ENCODE data around the gene MYBPC3.

Gene MYBPC3

DNA sequence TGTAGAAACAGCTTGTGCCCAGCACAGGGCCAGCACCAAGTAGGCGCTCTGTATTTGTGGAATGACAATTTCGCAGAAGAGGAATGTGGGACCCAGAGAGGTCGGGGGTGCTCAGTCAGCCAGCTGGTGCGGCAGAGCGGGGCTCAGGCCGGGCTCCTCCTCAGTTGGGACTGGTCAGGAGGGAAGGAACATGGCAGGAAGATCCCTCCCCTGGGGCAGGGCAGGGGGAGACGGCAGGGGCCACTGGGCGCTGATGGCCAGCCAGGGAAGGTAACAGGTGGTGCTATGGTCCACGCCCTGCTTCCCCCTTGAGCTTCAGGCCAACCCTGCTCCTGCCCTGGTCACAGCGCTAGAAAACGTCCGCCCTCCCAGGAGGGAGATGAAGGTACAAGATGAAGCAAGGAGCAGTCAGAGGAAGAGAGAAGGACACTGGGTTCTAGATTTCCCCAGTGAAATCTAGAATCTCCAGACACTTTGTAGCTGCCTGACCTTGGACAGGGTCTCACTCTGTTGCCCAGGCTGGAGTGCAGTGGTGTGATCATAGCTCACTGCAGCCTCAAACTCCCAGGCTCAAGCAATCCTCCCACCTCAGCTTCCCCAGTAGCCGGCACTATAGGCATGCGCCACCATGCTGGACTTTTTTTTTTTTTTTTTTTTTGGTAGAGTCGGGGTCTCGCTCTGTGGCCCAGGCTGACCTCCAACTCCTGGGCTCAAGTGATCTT, 39.4 kb upstream of the MYBPC3 start:
- DNase-seq (ENCODE audit: low read depth in 2 of 2), result no peak
- H3K4me3 ChIP-seq (replicated peaks in 1 of 2; ENCODE audit: low read depth in 2 of 2, low read length in 2 of 2), result no peak overlapping the region
- TF ChIP-seq, protein P1, sequence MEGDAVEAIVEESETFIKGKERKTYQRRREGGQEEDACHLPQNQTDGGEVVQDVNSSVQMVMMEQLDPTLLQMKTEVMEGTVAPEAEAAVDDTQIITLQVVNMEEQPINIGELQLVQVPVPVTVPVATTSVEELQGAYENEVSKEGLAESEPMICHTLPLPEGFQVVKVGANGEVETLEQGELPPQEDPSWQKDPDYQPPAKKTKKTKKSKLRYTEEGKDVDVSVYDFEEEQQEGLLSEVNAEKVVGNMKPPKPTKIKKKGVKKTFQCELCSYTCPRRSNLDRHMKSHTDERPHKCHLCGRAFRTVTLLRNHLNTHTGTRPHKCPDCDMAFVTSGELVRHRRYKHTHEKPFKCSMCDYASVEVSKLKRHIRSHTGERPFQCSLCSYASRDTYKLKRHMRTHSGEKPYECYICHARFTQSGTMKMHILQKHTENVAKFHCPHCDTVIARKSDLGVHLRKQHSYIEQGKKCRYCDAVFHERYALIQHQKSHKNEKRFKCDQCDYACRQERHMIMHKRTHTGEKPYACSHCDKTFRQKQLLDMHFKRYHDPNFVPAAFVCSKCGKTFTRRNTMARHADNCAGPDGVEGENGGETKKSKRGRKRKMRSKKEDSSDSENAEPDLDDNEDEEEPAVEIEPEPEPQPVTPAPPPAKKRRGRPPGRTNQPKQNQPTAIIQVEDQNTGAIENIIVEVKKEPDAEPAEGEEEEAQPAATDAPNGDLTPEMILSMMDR (IDR thresholded peaks at IDR 0.05; ENCODE audit: low read depth, low read length), result no peak

DNA sequence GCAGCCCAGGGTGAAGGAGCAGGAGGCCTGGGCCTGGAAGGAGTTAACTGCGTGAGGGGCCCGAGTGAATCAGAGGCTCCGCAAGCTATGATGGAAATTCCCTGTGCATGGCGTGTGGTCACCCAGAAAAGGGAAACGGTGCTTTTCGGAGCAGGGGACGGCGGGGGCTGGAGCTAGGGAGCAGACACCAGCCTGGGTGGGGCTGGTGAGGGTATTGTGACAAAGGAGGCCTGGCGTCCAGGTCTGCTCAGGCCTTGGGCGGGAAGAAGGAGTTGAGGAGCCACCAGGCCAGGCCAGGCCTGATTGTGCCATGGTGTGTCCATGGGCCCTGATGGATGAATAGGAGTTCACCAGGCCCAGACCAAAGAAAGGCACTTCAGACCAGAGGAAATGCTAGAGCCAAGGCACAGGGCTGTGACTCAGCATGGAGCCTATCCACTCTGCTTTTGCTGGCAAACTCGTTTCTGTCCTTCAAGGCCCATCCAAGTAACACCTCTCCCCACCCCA, 38.6 kb upstream of the MYBPC3 start:
- TF ChIP-seq, protein P1 (IDR thresholded peaks at IDR 0.05; ENCODE audit: low read depth, low read length), result no peak
- DNase-seq (ENCODE audit: low read depth in 2 of 2), result no peak
- no peak overlapping the region for H3K4me3 ChIP-seq (replicated peaks in 1 of 2; ENCODE audit: low read depth in 2 of 2, low read length in 2 of 2)

DNA sequence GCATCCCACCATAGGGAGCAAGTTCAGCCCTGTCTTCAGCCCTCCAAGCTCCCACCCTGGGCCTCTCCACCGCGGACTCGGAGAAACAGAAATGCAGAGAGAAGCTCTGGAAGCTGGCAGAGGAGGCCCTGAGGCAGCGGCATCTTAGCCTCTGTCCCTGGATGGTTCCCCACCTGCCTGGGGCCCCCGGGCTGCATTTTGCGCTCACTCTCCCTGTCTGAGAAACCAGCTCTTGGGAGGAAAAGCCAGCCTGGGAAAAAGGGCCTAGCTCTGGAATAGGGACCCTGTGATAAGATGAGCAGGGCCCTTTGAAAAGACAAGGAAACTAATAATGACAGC, 37.9 kb upstream of the MYBPC3 start:
- no peak overlapping the region for H3K4me3 ChIP-seq (replicated peaks in 1 of 2; ENCODE audit: low read depth in 2 of 2, low read length in 2 of 2)
- TF ChIP-seq, protein P1 (IDR thresholded peaks at IDR 0.05; ENCODE audit: low read depth, low read length), result no peak

DNA sequence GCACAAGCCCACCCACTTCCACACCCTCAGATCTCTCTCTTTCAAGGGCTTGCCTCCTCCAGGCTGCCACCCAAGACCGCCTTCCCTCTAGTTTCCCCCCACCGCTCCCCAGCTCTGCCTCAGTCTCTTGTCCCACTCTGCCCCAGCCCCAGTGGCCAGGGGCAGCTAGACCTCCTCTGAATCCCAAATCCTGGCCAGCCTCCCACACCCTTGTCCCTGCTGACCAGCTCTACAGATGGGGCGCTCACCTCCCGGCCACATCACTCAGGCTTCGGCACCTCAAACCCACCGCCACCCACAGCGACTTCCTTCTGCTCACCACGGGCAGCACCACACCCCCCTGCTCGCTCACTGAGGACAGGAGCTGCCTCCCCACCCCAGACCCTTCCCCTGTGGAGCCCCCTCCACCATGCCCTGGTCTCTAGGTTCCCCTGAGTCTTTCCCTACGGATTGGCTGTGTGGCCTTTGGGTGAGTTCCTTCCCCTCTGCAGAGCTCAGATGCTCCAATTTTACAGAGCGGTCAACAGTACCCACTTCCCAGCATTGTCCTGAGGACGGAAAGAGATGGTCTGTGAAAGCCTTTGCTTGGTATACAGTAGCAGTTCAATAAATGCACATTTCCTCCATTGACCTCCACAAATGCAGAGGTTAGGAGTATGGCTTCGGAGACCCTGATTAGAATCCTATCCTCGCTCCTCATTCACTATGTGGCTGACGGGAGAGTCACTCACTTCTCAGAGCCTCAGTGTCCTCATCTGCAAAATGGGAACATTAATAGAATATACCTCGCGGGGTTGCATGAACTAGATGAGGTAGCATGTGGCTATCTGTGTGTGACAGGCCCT, 37.3 kb upstream of the MYBPC3 start:
- no peak for DNase-seq (ENCODE audit: low read depth in 2 of 2)
- H3K4me3 ChIP-seq (replicated peaks in 1 of 2; ENCODE audit: low read depth in 2 of 2, low read length in 2 of 2), result no peak overlapping the region
- TF ChIP-seq, protein P1 (IDR thresholded peaks at IDR 0.05; ENCODE audit: low read depth, low read length), result no peak

More for the DNA sequence above, 37.9 kb upstream of the MYBPC3 start:
- DNase-seq (ENCODE audit: low read depth in 2 of 2), result no peak

DNA sequence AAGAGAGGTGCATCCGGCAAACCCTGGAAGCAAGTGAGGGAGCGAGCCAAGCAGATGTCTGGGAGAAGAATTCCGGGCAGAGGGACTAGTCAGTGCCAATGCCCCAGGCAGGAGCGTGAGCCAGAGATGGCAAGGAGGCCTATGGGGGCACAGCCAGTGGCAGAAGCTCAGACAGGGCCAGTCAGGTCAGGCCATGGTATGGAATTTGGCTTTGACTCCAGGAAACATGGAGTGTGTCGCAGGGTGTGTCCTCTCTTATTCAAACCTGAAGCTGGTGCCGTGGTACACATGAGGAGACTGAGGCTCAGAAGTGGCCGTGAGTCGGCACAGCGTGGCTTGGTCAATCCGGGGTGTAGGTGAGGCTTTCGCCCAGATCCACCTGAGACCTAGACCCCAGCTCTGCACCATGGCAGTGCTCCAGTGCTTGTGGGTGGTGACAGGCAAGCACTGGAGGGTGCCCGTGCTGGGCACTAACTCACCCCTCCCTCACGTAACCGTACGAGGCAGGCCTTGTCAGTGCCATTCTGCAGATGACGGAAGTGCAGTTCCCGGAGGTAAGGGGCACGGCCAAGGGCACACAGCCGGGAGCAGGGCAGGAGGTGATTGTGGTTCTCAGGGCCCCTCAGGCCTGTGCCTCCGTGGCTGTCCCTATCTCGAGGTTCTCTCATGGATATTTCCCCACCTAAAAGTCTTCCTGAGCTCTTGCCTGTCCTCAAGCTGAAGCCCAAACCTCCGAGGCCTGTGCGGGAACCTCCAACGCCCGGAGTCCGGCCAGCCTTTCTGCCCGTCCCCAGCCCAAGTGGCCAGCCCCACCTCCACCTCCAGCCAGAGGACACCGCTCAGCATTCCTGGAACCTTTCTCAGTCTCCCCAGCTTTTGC, 36.4 kb upstream of the MYBPC3 start:
- DNase-seq (ENCODE audit: low read depth in 2 of 2), result no peak
- no peak overlapping the region for H3K4me3 ChIP-seq (replicated peaks in 1 of 2; ENCODE audit: low read depth in 2 of 2, low read length in 2 of 2)

More for the DNA sequence above, 36.4 kb upstream of the MYBPC3 start:
- TF ChIP-seq, protein P1 (IDR thresholded peaks at IDR 0.05; ENCODE audit: low read depth, low read length), result no peak
